Activated naive CD4-positive, alpha-beta T cell treated with anti-CD3 and anti-CD28 coated beads for 36 hours (primary cell): ENCODE results near the gene RP2. TPM values are rescaled to one million over a fixed set of nuclear protein-coding genes. Genes with fewer than 3 reads are reported as not detected.

ENCODE experiments used
- total RNA-seq, 2 experiments: library from RNA; stranded (reverse); gene quantifications; one replicate each; pipeline ENCODE4 v1.2.3, GENCODE V29; 2021

Gene RP2
- total RNA-seq, 2 experiments from 2014 or later, result 4.0 to 4.2 TPM

Other genes with a start within 250 kb of the RP2 start
- 10 to 100 TPM; 10.1 to 11.1 TPM for gene SLC9A7, start 77.9 kb upstream of the RP2 start, total RNA-seq
- 1 to 10 TPM; 1.4 TPM for gene JADE3, start 75.4 kb downstream of the RP2 start, total RNA-seq
- gene RGN, start 241.4 kb downstream of the RP2 start, total RNA-seq, result not detected